ENCODE results near the gene SMG6.
"Not testable (repeated sequence)": the region's sequence is repeated elsewhere in the genome, so short reads cannot be mapped to it uniquely, and the experiment has no call there.

Gene SMG6

GRCh38 chr17:2265166-2265565 lies 38.4 kb downstream of the SMG6 start:
- not testable (repeated sequence) for DNase-seq (ENCODE audit: extremely low spot score, insufficient read length, low read depth); FAIRE-seq

- DNase-seq (ENCODE audit: extremely low spot score, insufficient read length, low read depth) (no peak), FAIRE-seq (no peak)
These were observed 39.3 kb downstream of the SMG6 start for GRCh38 chr17:2264067-2264860.

- DNase-seq (ENCODE audit: extremely low spot score, insufficient read length, low read depth) (no peak), FAIRE-seq (no peak)
These were observed 40.2 kb downstream of the SMG6 start for GRCh38 chr17:2263183-2264066.

- DNase-seq (ENCODE audit: extremely low spot score, insufficient read length, low read depth) (no peak), FAIRE-seq (peak; percentile 56)
These were observed 41.4 kb downstream of the SMG6 start for GRCh38 chr17:2262135-2262587.

GRCh38 chr17:2259769-2260536 lies 43.6 kb downstream of the SMG6 start:
- DNase-seq (ENCODE audit: extremely low spot score, insufficient read length, low read depth), result peak; percentile 50
- peak; percentile 94 for FAIRE-seq

GRCh38 chr17:2258830-2259229 lies 44.8 kb downstream of the SMG6 start:
- DNase-seq (ENCODE audit: extremely low spot score, insufficient read length, low read depth), result not testable (repeated sequence)
- FAIRE-seq, result peak; percentile 91

GRCh38 chr17:2253768-2254406 lies 49.7 kb downstream of the SMG6 start:
- FAIRE-seq, result peak; percentile 100
- peak; percentile 57 for DNase-seq (ENCODE audit: extremely low spot score, insufficient read length, low read depth)

GRCh38 chr17:2253362-2253761 lies 50.2 kb downstream of the SMG6 start:
- DNase-seq (ENCODE audit: extremely low spot score, insufficient read length, low read depth), result no peak
- no peak for FAIRE-seq

GRCh38 chr17:2251098-2251497 lies 52.5 kb downstream of the SMG6 start:
- DNase-seq (ENCODE audit: extremely low spot score, insufficient read length, low read depth) (no peak), FAIRE-seq (no peak)

GRCh38 chr17:2250140-2251095 lies 53.2 kb downstream of the SMG6 start:
- no peak for FAIRE-seq
- no peak for DNase-seq (ENCODE audit: extremely low spot score, insufficient read length, low read depth)

- DNase-seq (ENCODE audit: extremely low spot score, insufficient read length, low read depth) (no peak), FAIRE-seq (no peak)
These were observed 56.6 kb downstream of the SMG6 start for GRCh38 chr17:2247005-2247404.

- FAIRE-seq (peak; percentile 95), DNase-seq (ENCODE audit: extremely low spot score, insufficient read length, low read depth) (peak; percentile 66)
These were observed 58.8 kb downstream of the SMG6 start for GRCh38 chr17:2244545-2245525.

- FAIRE-seq (no peak), DNase-seq (ENCODE audit: extremely low spot score, insufficient read length, low read depth) (no peak)
These were observed 59.6 kb downstream of the SMG6 start for GRCh38 chr17:2243953-2244352.

- no peak for DNase-seq (ENCODE audit: extremely low spot score, insufficient read length, low read depth)
- no peak for FAIRE-seq
These were observed 61.8 kb downstream of the SMG6 start for GRCh38 chr17:2241823-2242222.

- DNase-seq (ENCODE audit: extremely low spot score, insufficient read length, low read depth) (no peak), FAIRE-seq (peak; percentile 21)
These were observed 63.0 kb downstream of the SMG6 start for GRCh38 chr17:2240541-2240940.

- DNase-seq (ENCODE audit: extremely low spot score, insufficient read length, low read depth) (no peak), FAIRE-seq (peak; percentile 94)
These were observed 63.6 kb downstream of the SMG6 start for GRCh38 chr17:2239882-2240430.

- peak; percentile 18 for FAIRE-seq
- no peak for DNase-seq (ENCODE audit: extremely low spot score, insufficient read length, low read depth)
These were observed 64.4 kb downstream of the SMG6 start for GRCh38 chr17:2239170-2239551.

All from GM18507 (cell line).